Mesenchymal stem cell (in vitro differentiated cells and primary cell): ENCODE results near the gene RNF215.

Experiments
- DNase-seq: peaks from one replicate; pipeline ENCODE4 v3.0.0-alpha.2; 2013
- H2AFZ ChIP-seq: one replicate; pipeline ENCODE4 v1.6.1; 2013; ENCODE audit warnings: low read depth, mild to moderate bottlenecking, control low read depth, inconsistent platforms, low read length, moderate library complexity
- H2AK5ac ChIP-seq: 2 replicates; pipeline ENCODE4 v1.6.1; 2013; ENCODE audit warnings: low read length, moderate library complexity, mild to moderate bottlenecking, inconsistent platforms; ENCODE audit not compliant: severe bottlenecking
- H2BK120ac ChIP-seq: one replicate; pipeline ENCODE4 v1.6.1; 2013; ENCODE audit warnings: low read depth, mild to moderate bottlenecking, inconsistent platforms, low read length, moderate library complexity
- H2BK12ac ChIP-seq, 2 experiments: one replicate each; pipeline ENCODE4 v1.6.1; 2013; ENCODE audit warnings: inconsistent platforms in 2 of 2, low read length in 2 of 2, mild to moderate bottlenecking in 2 of 2, moderate library complexity in 2 of 2, control low read depth in 1 of 2
- H2BK15ac ChIP-seq: one replicate; pipeline ENCODE4 v1.6.1; 2013; ENCODE audit warnings: mild to moderate bottlenecking, low read depth, inconsistent platforms; ENCODE audit not compliant: poor library complexity, severe bottlenecking
- H2BK5ac ChIP-seq: 2 replicates; pipeline ENCODE4 v1.6.1; 2013; ENCODE audit warnings: low read depth, mild to moderate bottlenecking, low read length, control low read depth, inconsistent platforms; ENCODE audit not compliant: poor library complexity, severe bottlenecking
- H3K14ac ChIP-seq, 2 experiments: one replicate each; pipeline ENCODE4 v1.6.1; 2013; ENCODE audit warnings: inconsistent platforms in 2 of 2, low read length in 2 of 2, control low read depth in 1 of 2, mild to moderate bottlenecking in 1 of 2, moderate library complexity in 1 of 2
- H3K18ac ChIP-seq, 2 experiments: one replicate each; pipeline ENCODE4 v1.6.1; 2013; ENCODE audit warnings: inconsistent platforms in 2 of 2, low read length in 2 of 2, control low read depth in 1 of 2, low read depth in 1 of 2, mild to moderate bottlenecking in 1 of 2
- H3K23ac ChIP-seq, 2 experiments: one replicate each; pipeline ENCODE4 v1.6.1; 2013; ENCODE audit warnings: inconsistent platforms in 2 of 2, low read length in 2 of 2, mild to moderate bottlenecking in 2 of 2, moderate library complexity in 2 of 2, control low read depth in 1 of 2
- H3K27ac ChIP-seq: 2 replicates; pipeline ENCODE4 v1.5.1; 2013; ENCODE audit warnings: mild to moderate bottlenecking, moderate library complexity, low read length, control low read depth, inconsistent platforms; ENCODE audit not compliant: poor library complexity, severe bottlenecking
- H3K27me3 ChIP-seq, 2 experiments: 2 replicates each; pipeline versions ENCODE4 v1.6.1 to v1.7.0; 2013; ENCODE audit warnings: low read length in 2 of 2, mild to moderate bottlenecking in 2 of 2, moderate library complexity in 2 of 2, control low read depth in 1 of 2, inconsistent platforms in 1 of 2; ENCODE audit not compliant: control insufficient read depth in 1 of 2, insufficient read depth in 1 of 2
- H3K36me3 ChIP-seq, 2 experiments: 2 replicates each; pipeline versions ENCODE4 v1.6.1 to v1.7.0; 2013; ENCODE audit warnings: low read length in 2 of 2, control low read depth in 1 of 2, inconsistent platforms in 1 of 2, low read depth in 1 of 2, mild to moderate bottlenecking in 1 of 2; ENCODE audit not compliant: insufficient read depth in 2 of 2, control insufficient read depth in 1 of 2
- H3K4ac ChIP-seq, 2 experiments: one replicate each; pipeline ENCODE4 v1.6.1; 2013; ENCODE audit warnings: inconsistent platforms in 2 of 2, low read length in 2 of 2, mild to moderate bottlenecking in 2 of 2, moderate library complexity in 2 of 2, control low read depth in 1 of 2, low read depth in 1 of 2
- H3K4me1 ChIP-seq: 2 replicates; pipeline ENCODE4 v1.6.1; 2013; ENCODE audit warnings: low read depth, low read length, control low read depth; ENCODE audit not compliant: control insufficient read depth, insufficient read depth
- H3K4me2 ChIP-seq: 2 replicates; pipeline ENCODE4 v1.6.1; 2013; ENCODE audit warnings: low read length, mild to moderate bottlenecking, inconsistent platforms; ENCODE audit not compliant: poor library complexity, severe bottlenecking
- H3K4me3 ChIP-seq, 2 experiments: 2 replicates each; pipeline versions ENCODE4 v1.5.1 to v1.7.0; 2013; ENCODE audit warnings: low read length in 2 of 2, mild to moderate bottlenecking in 2 of 2, control low read depth in 1 of 2, low read depth in 1 of 2; ENCODE audit not compliant: insufficient read depth in 1 of 2
- H3K79me1 ChIP-seq: replicated peaks from 2 replicates; pipeline ENCODE4 v1.6.1; 2013; ENCODE audit warnings: mild to moderate bottlenecking, control low read depth, low read length, inconsistent platforms; ENCODE audit not compliant: poor library complexity, severe bottlenecking
- H3K9ac ChIP-seq: 2 replicates; pipeline ENCODE4 v1.7.0; 2013; ENCODE audit warnings: mild to moderate bottlenecking, low read length, moderate library complexity
- H3K9me3 ChIP-seq: 2 replicates; pipeline ENCODE4 v1.7.0; 2013; ENCODE audit warnings: mild to moderate bottlenecking, low read length; ENCODE audit not compliant: control insufficient read depth
- H4K8ac ChIP-seq: one replicate; pipeline ENCODE4 v1.6.1; 2013; ENCODE audit warnings: inconsistent platforms, mild to moderate bottlenecking, low read length, moderate library complexity
- H4K91ac ChIP-seq: one replicate; pipeline ENCODE4 v1.6.1; 2013; ENCODE audit warnings: mild to moderate bottlenecking, low read length, inconsistent platforms
- WGBS: methylation state at CpG from one replicate; pipeline ENCODE4 v1.1.7; 2013; ENCODE audit warnings: mixed read lengths; 5-methylcytosine and 5-hydroxymethylcytosine counted together

The RNF215 gene

GRCh38 chr22:30399718-30400117 lies 12.5 kb upstream of the RNF215 start:
- 96% methylated on average over 4 of the region's 5 CpGs for WGBS
- peaks cover 25% of the 10 kb centered on the region for H3K4me1 ChIP-seq

DNA sequence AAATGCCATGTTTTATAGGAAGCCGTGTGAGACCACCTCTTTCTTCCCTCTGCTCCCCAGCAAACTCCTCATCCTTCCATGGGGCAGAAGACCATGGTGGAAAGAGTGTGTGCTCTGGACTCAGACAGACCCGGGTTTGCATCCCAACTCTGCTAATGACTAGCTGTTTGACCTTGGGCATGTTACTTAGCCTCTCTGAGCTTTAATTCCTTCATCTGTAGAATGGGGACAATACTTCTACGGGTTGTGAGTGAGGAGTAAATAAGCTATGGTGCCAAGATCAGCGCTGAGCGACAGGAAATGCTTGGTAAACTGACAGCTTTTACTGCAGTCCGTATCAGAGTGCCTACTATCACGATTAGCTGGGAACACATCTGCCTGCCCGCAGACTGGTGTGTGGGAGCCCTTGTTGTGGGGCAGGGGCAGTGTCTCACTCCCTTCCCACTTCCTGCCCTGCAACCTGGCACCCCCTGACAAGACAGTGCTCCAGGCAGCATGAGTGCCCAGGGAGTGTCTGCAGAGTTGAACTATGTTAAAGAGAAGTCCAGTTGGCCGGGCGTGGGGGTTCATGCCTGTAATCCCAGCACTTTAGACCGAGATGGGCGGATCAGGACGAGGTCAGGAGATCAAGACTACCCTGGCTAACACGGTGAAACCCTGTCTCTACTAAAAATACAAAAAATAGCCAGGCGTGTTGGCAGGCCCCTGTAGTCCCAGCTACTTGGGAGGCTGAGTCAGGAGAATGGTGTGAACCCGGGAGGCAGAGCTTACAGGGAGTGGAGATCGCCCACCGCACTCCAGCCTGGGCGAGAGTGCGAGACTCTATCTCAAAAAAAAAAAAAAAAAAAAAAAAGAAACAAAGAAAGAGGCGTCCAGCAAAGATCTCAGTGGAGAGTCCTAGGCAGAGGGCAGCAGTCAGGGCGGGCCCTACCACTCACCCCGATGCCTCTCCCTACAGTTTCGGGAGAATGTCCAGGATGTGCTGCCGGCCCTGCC lies 11.8 kb upstream of the RNF215 start:
- H2BK120ac ChIP-seq: no peak overlapping the region
- H2BK15ac ChIP-seq: no peak overlapping the region
- H3K4ac ChIP-seq: no peak overlapping the region
- H3K4me1 ChIP-seq: peaks cover 25% of the 10 kb centered on the region
- H3K36me3 ChIP-seq: peaks cover 2 to 10% of the 10 kb centered on the region in 2 experiments
- H4K91ac ChIP-seq: no peak overlapping the region
- no peak overlapping the region for H2BK5ac ChIP-seq
- WGBS: 88% methylated on average over 18 of the region's 25 CpGs
- no peak overlapping the region for H3K23ac ChIP-seq
- H3K79me1 ChIP-seq: peaks cover 34% of the 10 kb centered on the region
- no peak overlapping the region for H2AFZ ChIP-seq
- no peak overlapping the region for H4K8ac ChIP-seq
- H3K27me3 ChIP-seq: no peaks in the 10 kb centered on the region
- peak overlapping the region; percentile 54 for H3K9ac ChIP-seq
- H3K4me2 ChIP-seq: no peak overlapping the region
- H3K9me3 ChIP-seq: no peaks in the 10 kb centered on the region
- no peak for DNase-seq
- no peak overlapping the region for H2AK5ac ChIP-seq
- H3K4me3 ChIP-seq: peak overlapping the region in 1 of 2 experiments; percentile 82
- no peak overlapping the region for H2BK12ac ChIP-seq
- no peak overlapping the region for H3K27ac ChIP-seq
- H3K18ac ChIP-seq: no peak overlapping the region
- no peak overlapping the region for H3K14ac ChIP-seq

More at GRCh38 chr22:30399718-30400117, 12.5 kb upstream of the RNF215 start:
- H3K9me3 ChIP-seq: no peaks in the 10 kb centered on the region
- H3K9ac ChIP-seq: peak overlapping the region; percentile 54
- no peak overlapping the region for H3K18ac ChIP-seq
- H3K4me2 ChIP-seq: no peak overlapping the region
- peaks cover 2 to 13% of the 10 kb centered on the region in 2 experiments for H3K36me3 ChIP-seq
- no peak overlapping the region for H4K8ac ChIP-seq
- no peak overlapping the region for H2BK15ac ChIP-seq
- H3K23ac ChIP-seq: no peak overlapping the region
- no peak overlapping the region for H2BK5ac ChIP-seq
- H3K4ac ChIP-seq: no peak overlapping the region
- H2AFZ ChIP-seq: no peak overlapping the region
- H2BK12ac ChIP-seq: no peak overlapping the region
- no peaks in the 10 kb centered on the region for H3K27me3 ChIP-seq
- peaks cover 34% of the 10 kb centered on the region for H3K79me1 ChIP-seq
- no peak overlapping the region for H3K27ac ChIP-seq
- H4K91ac ChIP-seq: no peak overlapping the region
- no peak overlapping the region for H2AK5ac ChIP-seq
- H2BK120ac ChIP-seq: no peak overlapping the region
- peak overlapping the region in 1 of 2 experiments; percentile 23 for H3K4me3 ChIP-seq
- DNase-seq: no peak
- H3K14ac ChIP-seq: no peak overlapping the region

GRCh38 chr22:30397656-30398635 lies 10.7 kb upstream of the RNF215 start:
- Histone ChIP-seq H2BK5ac (no peak overlapping the region), H3K27ac (no peak overlapping the region), H2AK5ac (peak overlapping the region; percentile 41), H3K9ac (peak overlapping the region; percentile 68), H2AFZ (peak overlapping the region; percentile 64), H3K4me2 (peak overlapping the region; percentile 86), H3K4ac (no peak overlapping the region), H3K9me3 (no peaks in the 10 kb centered on the region), H3K27me3 (no peaks in the 10 kb centered on the region), H2BK15ac (no peak overlapping the region), H2BK12ac (peak overlapping the region in 1 of 2 experiments; percentile 28), H4K8ac (no peak overlapping the region), H3K4me1 (peaks cover 34% of the 10 kb centered on the region), H3K79me1 (peaks cover 28% of the 10 kb centered on the region), H3K4me3 (peak overlapping the region; percentile 82 to 89), H3K36me3 (peaks cover 2 to 4% of the 10 kb centered on the region in 2 experiments), H4K91ac (peak overlapping the region; percentile 13), H3K23ac (no peak overlapping the region), H2BK120ac (no peak overlapping the region), H3K18ac (peak overlapping the region in 1 of 2 experiments; percentile 75), H3K14ac (no peak overlapping the region)
- 34% methylated on average over 9 of the region's 11 CpGs for WGBS
- DNase-seq: peak; percentile 8
